A549 (cell line): ENCODE results near the gene GRIK4.

Experiments used
- CTCF ChIP-seq: fragments of >200 bp; sonication (Bioruptor Twin); formaldehyde crosslinking; IDR thresholded peaks from 3 replicates; pipeline ENCODE4 v1.5.1; 2016
- EP300 ChIP-seq, 2 experiments: fragments of >200 bp; sonication (Bioruptor Twin); formaldehyde crosslinking; IDR thresholded peaks; 2 replicates in 1 of 2; 3 replicates in 1 of 2; pipeline ENCODE4 v1.6.1; 2016 to 2017
- ESRRA ChIP-seq: fragments of 150-350 bp; IDR thresholded peaks from 2 replicates; pipeline ENCODE4 v1.6.1; 2014; ENCODE audit warnings: mild to moderate bottlenecking, low read length, borderline replicate concordance
- HES2 ChIP-seq: fragments of >200 bp; sonication (Bioruptor Twin); formaldehyde crosslinking; IDR thresholded peaks from 2 replicates; pipeline ENCODE4 v1.6.1; 2016
- HOXA7 ChIP-seq: fragments of 250-450 bp; sonication (Bioruptor Pico); IDR thresholded peaks from 2 replicates; pipeline ENCODE4 v1.5.0; 2020; ENCODE audit warnings: mild to moderate bottlenecking, moderate library complexity
- JUN ChIP-seq, 2 experiments: fragments of >200 bp; sonication (Bioruptor Twin); formaldehyde crosslinking; IDR thresholded peaks; 2 replicates in 1 of 2; 3 replicates in 1 of 2; pipeline ENCODE4 v1.6.1; 2016 to 2017
- PHF8 ChIP-seq: fragments of 200-600 bp; sonication (generic); IDR thresholded peaks from 2 replicates; pipeline ENCODE4 v1.6.1; 2016; ENCODE audit warnings: low read depth, mild to moderate bottlenecking, antibody characterized with exemption, moderate library complexity, borderline replicate concordance
- POLR2A ChIP-seq: IDR thresholded peaks from 2 replicates; pipeline ENCODE4 v1.6.1; 2012; ENCODE audit warnings: mild to moderate bottlenecking, low read length
- RARB ChIP-seq: fragments of 250-450 bp; sonication (Bioruptor Pico); IDR thresholded peaks from 2 replicates; pipeline ENCODE4 v1.8.0; 2021; ENCODE audit warnings: mild to moderate bottlenecking, moderate library complexity

GRCh38 chr11:120489799-120490198 is 21.7 kb upstream of the GRIK4 start:
- TF ChIP-seq CTCF = no peak
- TF ChIP-seq POLR2A = no peak
- TF ChIP-seq PHF8 = no peak
- no peak for TF ChIP-seq RARB (CRISPR knock-in tag)
- TF ChIP-seq EP300 (IDR thresholded peaks at IDR 0.05) = no peak
- TF ChIP-seq HES2 = no peak
- no peak for TF ChIP-seq JUN (IDR thresholded peaks at IDR 0.05)
- TF ChIP-seq HOXA7 = no peak
- no peak for TF ChIP-seq ESRRA
